Common myeloid progenitor, CD34-positive (primary cell): ENCODE measurements around the gene GYPB.
"Not testable (repeated sequence)": the region's sequence is repeated elsewhere in the genome, so short reads cannot be mapped to it uniquely, and the experiment has no call there.

Experiments used
- CTCF ChIA-PET: fragments of 350-600 bp; sonication (Branson Sonifier 250); formaldehyde crosslinking; loops from one replicate; lab custom pipeline; 2021; ENCODE audit warnings: antibody characterized with exemption; lab: Charles Lee
- POLR2A ChIA-PET: fragments of 350-600 bp; sonication (Branson Sonifier 250); formaldehyde crosslinking; loops from one replicate; lab custom pipeline; 2021; ENCODE audit warnings: antibody characterized with exemption; lab: Charles Lee
- DNase-seq, 3 donors: peaks; one replicate each; pipeline versions ENCODE4 v3.0.0 to v3.0.0-alpha.2; 2013
- H3K27ac ChIP-seq, 2 experiments: 1 replicate in 1 of 2; 2 replicates in 1 of 2; pipeline ENCODE4 v1.7.0; 2013; ENCODE audit warnings: inconsistent platforms in 2 of 2, low read length in 2 of 2, mild to moderate bottlenecking in 2 of 2, low read depth in 1 of 2, moderate library complexity in 1 of 2; ENCODE audit not compliant: severe bottlenecking in 2 of 2, insufficient read depth in 1 of 2, poor library complexity in 1 of 2
- H3K27me3 ChIP-seq, 5 experiments: replicated peaks in 2 of 5; 1 replicate in 3 of 5; 2 replicates in 2 of 5; pipeline versions ENCODE4 v1.6.1 to v1.7.0; 2013; ENCODE audit warnings: low read length in 4 of 5, mild to moderate bottlenecking in 2 of 5, moderate library complexity in 2 of 5, inconsistent platforms in 1 of 5; ENCODE audit not compliant: insufficient read depth in 5 of 5, control insufficient read depth in 4 of 5
- H3K36me3 ChIP-seq, 4 experiments: 1 replicate in 2 of 4; 2 replicates in 2 of 4; pipeline versions ENCODE4 v1.6.1 to v1.7.0; 2013; ENCODE audit warnings: low read length in 3 of 4, control low read depth in 1 of 4, mild to moderate bottlenecking in 1 of 4; ENCODE audit not compliant: control insufficient read depth in 4 of 4, insufficient read depth in 4 of 4
- H3K4me1 ChIP-seq, 4 experiments: 1 replicate in 3 of 4; 2 replicates in 1 of 4; pipeline versions ENCODE4 v1.6.1 to v1.7.1; 2013; ENCODE audit warnings: low read length in 3 of 4, mild to moderate bottlenecking in 3 of 4, control low read depth in 1 of 4, inconsistent platforms in 1 of 4, moderate library complexity in 1 of 4; ENCODE audit not compliant: control insufficient read depth in 4 of 4, insufficient read depth in 4 of 4; ENCODE audit errors: control extremely low read depth in 1 of 4
- H3K4me3 ChIP-seq, 7 experiments: 1 replicate in 4 of 7; 2 replicates in 3 of 7; pipeline versions ENCODE4 v1.5.1 to v1.7.0; 2013; ENCODE audit warnings: mild to moderate bottlenecking in 7 of 7, low read length in 6 of 7, moderate library complexity in 6 of 7, inconsistent platforms in 2 of 7, low read depth in 2 of 7, control low read depth in 1 of 7; ENCODE audit not compliant: insufficient read depth in 4 of 7, control insufficient read depth in 1 of 7; ENCODE audit errors: extremely low read depth in 1 of 7
- H3K9me3 ChIP-seq, 5 experiments: 1 replicate in 4 of 5; 2 replicates in 1 of 5; pipeline versions ENCODE4 v1.6.1 to v1.7.1; 2013; ENCODE audit warnings: low read length in 4 of 5, mild to moderate bottlenecking in 2 of 5, inconsistent platforms in 1 of 5, low read depth in 1 of 5, moderate library complexity in 1 of 5; ENCODE audit not compliant: control insufficient read depth in 4 of 5, insufficient read depth in 2 of 5; ENCODE audit errors: control extremely low read depth in 1 of 5
- WGBS: methylation state at CpG from one replicate; pipeline ENCODE4 v1.1.5; 2013; ENCODE audit not compliant: insufficient coverage; 5-methylcytosine and 5-hydroxymethylcytosine counted together

GYPB gene

DNA sequence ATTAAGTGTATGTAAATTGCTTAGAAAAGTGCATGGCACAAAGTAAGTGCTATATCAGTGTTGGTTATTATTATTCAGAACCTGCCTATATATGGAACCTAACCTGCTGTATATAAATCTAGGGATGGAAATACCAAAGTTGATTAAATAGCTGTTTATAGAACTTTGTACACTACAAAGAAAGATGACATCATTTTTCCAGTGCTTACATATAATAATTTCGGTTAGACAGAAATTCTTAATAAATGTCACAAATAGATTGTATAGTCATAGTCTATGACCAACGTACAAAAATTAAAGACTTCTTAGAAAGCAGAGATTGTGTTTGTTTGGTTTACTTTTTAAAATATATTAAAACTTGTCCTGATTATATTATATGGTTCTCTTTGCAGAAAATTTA lies 4.4 kb downstream of the GYPB start:
- no peaks in the 10 kb centered on the region for H3K27me3 ChIP-seq
- H3K4me3 ChIP-seq = no peak overlapping the region
- no peaks in the 10 kb centered on the region for H3K36me3 ChIP-seq
- H3K4me1 ChIP-seq = no peaks in the 10 kb centered on the region
- no CpG with 5 or more reads among the region's 2 CpGs for WGBS
- POLR2A ChIA-PET = no interaction called here
- CTCF ChIA-PET = no interaction called here
- no peak for DNase-seq
- H3K27ac ChIP-seq = no peak overlapping the region
- H3K9me3 ChIP-seq = no peaks in the 10 kb centered on the region

DNA sequence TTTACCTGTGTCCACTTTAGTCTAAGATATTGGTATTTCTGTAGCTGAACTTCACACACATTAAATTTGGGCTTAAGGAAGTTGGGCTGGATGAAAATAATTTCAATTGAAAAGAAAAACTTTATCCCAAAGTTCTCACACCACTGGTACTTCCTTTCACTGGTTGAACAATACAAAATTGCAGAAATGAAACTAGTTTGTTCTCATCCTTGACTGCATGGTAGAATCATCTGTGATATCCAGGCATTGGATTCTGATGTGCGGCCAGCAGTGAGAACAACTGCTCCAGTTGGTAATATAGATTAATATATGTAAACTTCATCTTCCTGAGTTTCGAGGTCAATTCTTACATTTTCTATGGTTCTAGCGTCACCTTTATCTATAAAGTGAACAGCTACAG lies 10.6 kb downstream of the GYPB start:
- POLR2A ChIA-PET, H3K4me1 ChIP-seq, DNase-seq, H3K4me3 ChIP-seq, H3K27ac ChIP-seq, H3K36me3 ChIP-seq, CTCF ChIA-PET, H3K27me3 ChIP-seq, H3K9me3 ChIP-seq: not testable (repeated sequence)
- WGBS = no CpG with 5 or more reads among the region's 3 CpGs

DNA sequence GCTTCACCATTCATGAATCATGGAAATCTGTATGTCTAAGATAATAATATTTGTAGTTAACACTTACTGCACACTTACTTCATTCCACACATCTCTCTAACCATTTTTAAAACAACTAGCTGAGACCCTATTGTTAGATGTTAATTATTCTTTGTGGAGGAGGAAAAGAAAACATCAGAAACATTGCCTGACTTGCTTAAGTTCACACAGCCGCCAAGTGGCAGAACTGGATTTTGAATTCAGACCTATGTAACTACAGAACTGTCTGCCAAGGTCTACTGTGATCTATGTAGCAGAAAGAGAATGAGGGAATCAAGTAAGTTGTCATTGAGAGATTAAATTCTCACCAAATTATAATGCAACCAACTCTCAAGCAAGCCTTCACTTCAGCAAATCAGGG lies 11.2 kb downstream of the GYPB start:
- POLR2A ChIA-PET, CTCF ChIA-PET, H3K9me3 ChIP-seq, H3K27me3 ChIP-seq, DNase-seq, H3K36me3 ChIP-seq, H3K4me1 ChIP-seq, H3K4me3 ChIP-seq, H3K27ac ChIP-seq: not testable (repeated sequence)
- WGBS = no CpG with 5 or more reads among the region's 1 CpG

DNA sequence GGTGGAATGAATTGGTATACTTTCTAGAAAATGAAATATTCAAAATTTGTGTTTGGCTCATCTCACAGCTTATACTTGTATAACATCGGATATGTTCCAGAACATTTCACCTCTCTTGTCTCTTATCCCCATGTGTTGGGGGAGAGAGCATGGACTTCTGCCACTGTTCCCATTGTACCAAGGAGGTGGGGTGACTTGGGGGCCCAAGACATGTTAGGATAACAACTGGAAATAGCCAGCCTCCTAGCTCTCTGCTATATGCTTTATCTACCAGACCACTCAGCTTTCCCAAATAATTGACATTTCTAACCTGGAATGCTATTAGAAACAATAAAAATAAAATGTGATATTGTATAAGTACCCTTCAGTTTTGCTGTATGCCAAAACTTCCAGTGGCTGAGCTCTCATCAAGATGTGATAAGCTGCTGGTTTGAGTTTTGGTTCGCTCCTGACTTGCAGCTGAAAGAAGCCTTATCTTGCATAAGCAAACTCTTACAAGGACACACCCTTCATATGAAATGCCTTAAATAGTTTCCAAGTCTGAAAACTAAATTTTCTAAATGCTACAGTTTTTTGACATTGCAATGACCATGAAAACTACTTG lies 12.9 kb downstream of the GYPB start:
- H3K36me3 ChIP-seq, H3K27me3 ChIP-seq, H3K4me1 ChIP-seq, H3K27ac ChIP-seq, H3K9me3 ChIP-seq, POLR2A ChIA-PET, H3K4me3 ChIP-seq, CTCF ChIA-PET: not testable (repeated sequence)
- WGBS = 100% methylated on average over 1 of the region's 2 CpGs
- DNase-seq = peak; percentile 19 to 64 (median 47)

DNA sequence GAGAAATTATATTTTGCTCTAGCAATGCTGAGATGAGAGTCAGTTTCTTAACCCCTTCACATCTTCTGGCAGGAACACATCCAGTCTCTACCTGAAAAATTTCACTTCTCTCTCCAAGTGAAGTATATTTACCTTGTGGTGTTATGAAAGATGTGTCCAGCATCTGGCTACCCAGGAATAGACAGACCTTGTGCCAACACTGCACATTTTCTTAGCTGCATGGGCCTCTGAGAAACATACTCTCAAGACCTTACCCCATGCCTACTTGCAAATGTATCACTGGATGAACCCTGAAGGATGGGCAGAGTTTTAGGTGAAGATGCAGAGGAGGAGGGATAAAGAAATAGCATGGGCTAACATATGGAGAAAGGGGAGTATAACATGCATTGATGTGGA lies 13.6 kb downstream of the GYPB start:
- CTCF ChIA-PET, H3K4me1 ChIP-seq, H3K36me3 ChIP-seq, H3K4me3 ChIP-seq, H3K27ac ChIP-seq, DNase-seq, POLR2A ChIA-PET, H3K9me3 ChIP-seq, H3K27me3 ChIP-seq: not testable (repeated sequence)

DNA sequence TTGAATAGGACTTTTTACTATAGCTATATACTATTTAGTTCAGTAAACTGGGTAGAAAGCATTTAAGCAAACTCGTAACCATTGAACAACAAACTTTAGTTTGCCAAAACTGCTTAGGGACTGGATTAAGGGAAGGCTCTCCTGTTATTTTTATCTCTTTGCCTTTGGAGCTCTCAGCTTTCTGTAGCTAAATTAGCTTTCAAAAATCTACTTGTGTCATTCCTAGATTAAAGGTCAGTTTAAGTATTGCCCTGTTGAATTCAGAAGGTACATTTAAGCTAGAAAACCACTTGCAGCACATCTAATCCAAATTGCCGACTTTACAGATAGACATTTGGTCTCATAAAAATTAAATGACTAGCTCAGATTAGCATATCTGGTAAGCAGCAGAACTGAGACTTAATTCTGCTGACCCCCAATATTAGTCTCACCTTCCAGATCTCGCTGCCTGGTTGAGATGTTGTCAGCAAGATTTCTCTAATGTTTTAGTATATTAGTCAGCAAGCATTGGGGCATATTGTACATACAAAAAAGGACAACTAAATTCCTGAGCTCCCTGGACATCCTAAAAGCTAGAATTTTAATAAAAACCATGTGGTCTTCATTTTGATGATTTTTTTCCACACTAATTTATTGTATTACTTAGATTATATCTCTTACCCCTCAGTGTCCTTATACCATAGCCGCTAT lies 14.2 kb downstream of the GYPB start:
- H3K27ac ChIP-seq, H3K36me3 ChIP-seq, H3K4me1 ChIP-seq, H3K27me3 ChIP-seq, H3K9me3 ChIP-seq, H3K4me3 ChIP-seq, CTCF ChIA-PET, DNase-seq, POLR2A ChIA-PET: not testable (repeated sequence)
- WGBS = 83% methylated on average over 2 of the region's 4 CpGs

DNA sequence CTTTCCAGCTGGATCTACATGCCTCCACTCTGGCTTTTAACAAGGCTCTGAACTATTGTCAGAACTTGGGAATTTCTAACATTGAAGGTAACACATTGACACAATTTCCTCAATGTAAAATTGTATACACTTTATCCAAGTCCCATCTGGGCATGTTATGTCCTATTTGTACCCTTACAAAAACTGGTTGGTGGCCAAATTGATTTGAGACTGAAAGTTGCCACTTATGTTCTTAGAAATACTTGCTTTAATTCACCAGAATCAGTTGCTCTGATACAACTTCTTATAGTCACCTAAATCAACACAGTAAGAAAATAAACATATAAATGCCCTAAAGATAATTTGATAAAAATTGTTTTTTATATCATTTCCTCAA lies 15.3 kb downstream of the GYPB start:
- DNase-seq, H3K27ac ChIP-seq, POLR2A ChIA-PET, H3K4me3 ChIP-seq, H3K9me3 ChIP-seq, H3K27me3 ChIP-seq, H3K4me1 ChIP-seq, H3K36me3 ChIP-seq, CTCF ChIA-PET: not testable (repeated sequence)
